ENCODE measurements around the gene GRIFIN.

GRIFIN gene

DNA sequence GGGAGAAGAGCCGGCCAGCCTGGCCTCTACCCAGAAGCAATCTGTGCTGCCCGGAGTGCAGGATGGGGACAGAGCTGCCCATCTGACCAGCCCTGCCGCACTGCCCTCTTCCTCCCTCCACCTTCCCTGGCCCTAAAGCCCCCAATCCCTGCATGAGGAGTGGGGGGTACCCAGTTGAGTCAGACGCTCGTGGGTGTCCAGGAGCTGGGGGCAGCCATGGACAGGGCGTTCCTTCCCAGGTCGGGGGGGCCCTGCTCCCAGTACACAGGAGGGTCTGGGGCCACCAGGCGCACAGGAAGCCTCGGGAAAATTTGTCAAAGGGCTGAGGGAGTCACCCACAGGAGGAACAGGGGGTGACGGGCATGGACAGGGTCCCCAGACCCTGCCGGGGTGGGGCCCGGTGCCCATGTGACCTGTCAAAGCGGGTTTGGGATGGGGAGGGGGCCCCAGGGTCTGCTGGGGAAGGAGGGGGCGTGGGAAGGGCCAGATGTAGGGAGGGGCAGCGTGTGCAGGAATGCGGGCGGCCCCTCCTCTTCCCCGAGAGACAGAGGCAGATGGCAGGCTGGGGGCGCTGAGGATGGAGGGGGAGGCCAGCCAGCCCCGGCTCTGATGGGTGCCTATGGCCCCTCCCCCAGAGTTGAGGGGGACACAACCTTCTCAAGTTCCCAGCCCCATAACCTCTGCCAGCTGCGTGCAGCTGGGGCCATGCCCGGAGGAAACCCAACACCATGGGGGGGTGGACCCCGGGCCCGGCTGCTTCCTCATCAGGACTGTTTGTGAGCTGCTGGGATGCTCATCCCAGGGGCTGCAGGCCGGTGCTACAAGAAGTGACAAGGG lies 21.5 kb upstream of the GRIFIN start:
- Histone ChIP-seq H2AFZ (ENCODE audit: insufficient read depth, low read length, poor library complexity) (no peak overlapping the region), H3K9me3 (ENCODE audit: insufficient read depth, low read depth, low read length) (no peaks in the 10 kb centered on the region), H4K12ac (ENCODE audit: low read depth, low read length) (no peak overlapping the region), H3K4me3 (ENCODE audit: low read depth, low read length) (no peak overlapping the region), H3K4ac (ENCODE audit: low read depth, low read length) (no peak overlapping the region), H3K27ac (ENCODE audit: low read depth, low read length) (no peak overlapping the region), H3K36me3 (ENCODE audit: control insufficient read depth in 1 of 2, insufficient read depth in 2 of 2, low read length in 2 of 2) (no peaks in the 10 kb centered on the region), H2BK120ac (ENCODE audit: insufficient read depth, low read length, poor library complexity) (no peak overlapping the region), H4K8ac (ENCODE audit: low read depth, low read length) (no peak overlapping the region), H3K9ac (ENCODE audit: low read length) (no peak overlapping the region), H3K79me1 (ENCODE audit: low read length) (no peaks in the 10 kb centered on the region), H3K18ac (ENCODE audit: low read length) (no peak overlapping the region), H3K23ac (ENCODE audit: low read length) (no peak overlapping the region), H3K79me2 (ENCODE audit: control insufficient read depth, insufficient read depth, low read length, poor library complexity) (no peaks in the 10 kb centered on the region), H3K14ac (ENCODE audit: low read length) (no peak overlapping the region), H4K91ac (ENCODE audit: low read depth, low read length) (no peak overlapping the region), H3K27me3 (ENCODE audit: insufficient read depth, low read length) (no peaks in the 10 kb centered on the region), H2BK5ac (ENCODE audit: low read depth, low read length, poor library complexity) (no peak overlapping the region), H3K4me2 (ENCODE audit: low read length) (no peak overlapping the region), H3K4me1 (ENCODE audit: control insufficient read depth in 1 of 2, insufficient read depth in 2 of 2, low read length in 2 of 2) (peaks cover 0 to 4% of the 10 kb centered on the region in 2 experiments), H2AK5ac (ENCODE audit: low read length) (no peak overlapping the region), H2BK12ac (ENCODE audit: low read length) (no peak overlapping the region)
- WGBS (ENCODE audit: extremely low coverage, insufficient coverage, insufficient read length): no CpG with 5 or more reads among the region's 25 CpGs
- no peak for DNase-seq

DNA sequence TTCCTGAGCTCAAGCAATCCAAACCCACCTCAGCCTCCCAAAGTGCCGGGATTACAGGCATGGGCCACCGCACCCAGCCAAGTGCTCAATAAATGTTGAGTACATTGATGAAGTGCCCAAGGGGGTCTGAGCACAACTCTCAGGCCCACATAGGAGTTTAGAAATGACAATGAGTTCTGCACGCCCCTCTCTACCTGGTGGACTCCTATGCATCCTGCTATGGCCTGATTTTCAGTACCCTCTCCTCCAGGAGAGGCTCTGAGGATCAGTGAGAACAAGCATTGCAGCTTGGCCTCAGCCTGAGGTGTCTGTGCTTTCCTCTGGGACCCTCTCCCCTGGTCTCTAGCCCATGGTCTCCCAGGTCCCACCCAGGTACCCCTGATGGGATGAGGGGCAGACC lies 20.9 kb upstream of the GRIFIN start:
- no peaks in the 10 kb centered on the region for H3K79me1 ChIP-seq (ENCODE audit: low read length)
- no peak overlapping the region for H2BK120ac ChIP-seq (ENCODE audit: insufficient read depth, low read length, poor library complexity)
- no CpG with 5 or more reads among the region's 3 CpGs for WGBS (ENCODE audit: extremely low coverage, insufficient coverage, insufficient read length)
- H3K23ac ChIP-seq (ENCODE audit: low read length): no peak overlapping the region
- no peaks in the 10 kb centered on the region for H3K9me3 ChIP-seq (ENCODE audit: insufficient read depth, low read depth, low read length)
- no peaks in the 10 kb centered on the region for H3K36me3 ChIP-seq (ENCODE audit: control insufficient read depth in 1 of 2, insufficient read depth in 2 of 2, low read length in 2 of 2)
- H3K4me2 ChIP-seq (ENCODE audit: low read length): no peak overlapping the region
- H3K14ac ChIP-seq (ENCODE audit: low read length): no peak overlapping the region
- H3K79me2 ChIP-seq (ENCODE audit: control insufficient read depth, insufficient read depth, low read length, poor library complexity): no peaks in the 10 kb centered on the region
- no peak overlapping the region for H4K91ac ChIP-seq (ENCODE audit: low read depth, low read length)
- H2AK5ac ChIP-seq (ENCODE audit: low read length): no peak overlapping the region
- no peak overlapping the region for H2AFZ ChIP-seq (ENCODE audit: insufficient read depth, low read length, poor library complexity)
- H3K4me1 ChIP-seq (ENCODE audit: control insufficient read depth in 1 of 2, insufficient read depth in 2 of 2, low read length in 2 of 2): peaks cover 0 to 4% of the 10 kb centered on the region in 2 experiments
- no peak overlapping the region for H3K4ac ChIP-seq (ENCODE audit: low read depth, low read length)
- no peaks in the 10 kb centered on the region for H3K27me3 ChIP-seq (ENCODE audit: insufficient read depth, low read length)
- no peak overlapping the region for H4K12ac ChIP-seq (ENCODE audit: low read depth, low read length)
- no peak for DNase-seq
- no peak overlapping the region for H2BK12ac ChIP-seq (ENCODE audit: low read length)
- H2BK5ac ChIP-seq (ENCODE audit: low read depth, low read length, poor library complexity): no peak overlapping the region
- no peak overlapping the region for H3K27ac ChIP-seq (ENCODE audit: low read depth, low read length)
- H3K9ac ChIP-seq (ENCODE audit: low read length): no peak overlapping the region
- H4K8ac ChIP-seq (ENCODE audit: low read depth, low read length): no peak overlapping the region
- no peak overlapping the region for H3K4me3 ChIP-seq (ENCODE audit: low read depth, low read length)
- H3K18ac ChIP-seq (ENCODE audit: low read length): no peak overlapping the region

DNA sequence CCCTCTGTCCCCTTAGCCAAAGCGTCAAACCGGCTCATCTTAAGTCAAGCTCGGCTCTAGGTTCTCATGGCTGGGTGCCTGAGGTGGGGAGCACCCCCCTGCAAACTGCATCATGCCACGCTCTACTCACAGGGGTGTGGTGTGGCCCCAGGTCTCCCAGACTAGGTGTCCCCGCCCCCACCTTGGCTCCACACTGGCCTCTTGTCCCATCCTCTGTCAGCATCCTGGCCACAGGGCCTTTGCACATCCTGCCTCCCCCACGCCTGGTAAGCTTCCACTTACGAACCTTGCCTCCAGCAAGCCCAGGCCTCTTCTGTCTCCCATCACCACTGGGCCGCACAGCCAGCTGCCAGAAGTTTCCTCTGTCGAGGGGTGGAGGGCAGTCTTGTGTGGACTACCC lies 20.2 kb upstream of the GRIFIN start:
- no peak for DNase-seq
- Histone ChIP-seq H2AFZ (ENCODE audit: insufficient read depth, low read length, poor library complexity) (no peak overlapping the region), H4K12ac (ENCODE audit: low read depth, low read length) (no peak overlapping the region), H4K8ac (ENCODE audit: low read depth, low read length) (no peak overlapping the region), H3K9me3 (ENCODE audit: insufficient read depth, low read depth, low read length) (no peaks in the 10 kb centered on the region), H3K23ac (ENCODE audit: low read length) (no peak overlapping the region), H3K14ac (ENCODE audit: low read length) (no peak overlapping the region), H4K91ac (ENCODE audit: low read depth, low read length) (no peak overlapping the region), H2BK120ac (ENCODE audit: insufficient read depth, low read length, poor library complexity) (no peak overlapping the region), H3K9ac (ENCODE audit: low read length) (no peak overlapping the region), H3K79me1 (ENCODE audit: low read length) (no peaks in the 10 kb centered on the region), H3K4ac (ENCODE audit: low read depth, low read length) (no peak overlapping the region), H3K18ac (ENCODE audit: low read length) (no peak overlapping the region), H3K79me2 (ENCODE audit: control insufficient read depth, insufficient read depth, low read length, poor library complexity) (no peaks in the 10 kb centered on the region), H3K4me2 (ENCODE audit: low read length) (no peak overlapping the region), H3K4me1 (ENCODE audit: control insufficient read depth in 1 of 2, insufficient read depth in 2 of 2, low read length in 2 of 2) (peaks cover 0 to 4% of the 10 kb centered on the region in 2 experiments), H2AK5ac (ENCODE audit: low read length) (no peak overlapping the region), H3K27ac (ENCODE audit: low read depth, low read length) (no peak overlapping the region), H3K36me3 (ENCODE audit: control insufficient read depth in 1 of 2, insufficient read depth in 2 of 2, low read length in 2 of 2) (no peaks in the 10 kb centered on the region), H3K27me3 (ENCODE audit: insufficient read depth, low read length) (no peaks in the 10 kb centered on the region), H2BK12ac (ENCODE audit: low read length) (no peak overlapping the region), H2BK5ac (ENCODE audit: low read depth, low read length, poor library complexity) (no peak overlapping the region), H3K4me3 (ENCODE audit: low read depth, low read length) (no peak overlapping the region)
- no CpG with 5 or more reads among the region's 9 CpGs for WGBS (ENCODE audit: extremely low coverage, insufficient coverage, insufficient read length)

DNA sequence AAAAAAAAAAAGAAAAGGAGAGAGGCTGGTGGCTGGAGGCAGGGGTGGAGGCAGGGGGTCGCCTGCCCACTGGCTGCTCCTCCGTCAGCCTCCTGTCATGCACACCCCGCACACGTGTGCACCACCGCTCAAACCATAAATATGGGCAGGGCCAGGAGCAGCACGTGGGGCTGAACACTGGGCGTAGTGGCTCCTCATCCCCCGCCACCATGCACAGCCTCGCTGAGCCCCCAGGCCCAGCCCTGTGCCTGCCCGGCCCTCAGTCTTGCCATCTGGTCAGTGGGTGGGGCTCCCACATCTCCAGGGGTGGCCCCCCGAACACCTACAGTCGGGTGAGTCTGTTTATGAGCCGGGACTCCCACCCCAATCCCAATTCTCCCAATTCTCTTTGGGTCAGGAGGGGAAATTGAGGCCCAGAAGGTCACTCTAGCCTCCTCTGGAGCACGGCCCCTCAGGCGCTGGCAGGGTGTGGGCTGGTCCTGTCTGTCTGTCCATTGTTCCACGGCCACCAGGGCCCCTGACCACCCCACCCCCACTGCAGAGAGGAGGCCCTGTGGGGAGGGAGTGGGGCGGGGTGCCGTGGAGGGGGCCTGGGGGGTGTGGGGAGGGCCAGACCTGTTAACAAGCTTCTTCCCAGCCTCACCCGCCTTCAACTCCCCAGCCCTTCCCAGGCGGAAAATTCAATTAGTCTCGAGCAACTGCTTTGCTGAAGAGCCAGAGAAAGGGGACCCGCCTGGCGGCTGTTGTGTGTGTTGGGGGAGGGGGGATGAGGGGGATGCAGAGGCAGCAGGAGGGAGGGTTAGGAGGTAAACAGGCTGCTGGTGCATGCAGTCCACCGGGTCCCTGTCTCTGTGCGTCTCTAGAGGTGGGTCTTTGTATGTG lies 19.5 kb upstream of the GRIFIN start:
- Histone ChIP-seq H2BK12ac (ENCODE audit: low read length) (peak overlapping the region; percentile 27), H3K27me3 (ENCODE audit: insufficient read depth, low read length) (no peaks in the 10 kb centered on the region), H3K14ac (ENCODE audit: low read length) (no peak overlapping the region), H4K12ac (ENCODE audit: low read depth, low read length) (no peak overlapping the region), H4K91ac (ENCODE audit: low read depth, low read length) (no peak overlapping the region), H4K8ac (ENCODE audit: low read depth, low read length) (no peak overlapping the region), H3K79me2 (ENCODE audit: control insufficient read depth, insufficient read depth, low read length, poor library complexity) (no peaks in the 10 kb centered on the region), H3K23ac (ENCODE audit: low read length) (no peak overlapping the region), H3K27ac (ENCODE audit: low read depth, low read length) (no peak overlapping the region), H3K4me2 (ENCODE audit: low read length) (no peak overlapping the region), H3K9me3 (ENCODE audit: insufficient read depth, low read depth, low read length) (peaks cover 2% of the 10 kb centered on the region), H3K79me1 (ENCODE audit: low read length) (no peaks in the 10 kb centered on the region), H3K4ac (ENCODE audit: low read depth, low read length) (no peak overlapping the region), H3K36me3 (ENCODE audit: control insufficient read depth in 1 of 2, insufficient read depth in 2 of 2, low read length in 2 of 2) (no peaks in the 10 kb centered on the region), H2AFZ (ENCODE audit: insufficient read depth, low read length, poor library complexity) (no peak overlapping the region), H3K18ac (ENCODE audit: low read length) (no peak overlapping the region), H3K4me3 (ENCODE audit: low read depth, low read length) (no peak overlapping the region), H2AK5ac (ENCODE audit: low read length) (no peak overlapping the region), H2BK5ac (ENCODE audit: low read depth, low read length, poor library complexity) (no peak overlapping the region), H2BK120ac (ENCODE audit: insufficient read depth, low read length, poor library complexity) (no peak overlapping the region), H3K9ac (ENCODE audit: low read length) (no peak overlapping the region), H3K4me1 (ENCODE audit: control insufficient read depth in 1 of 2, insufficient read depth in 2 of 2, low read length in 2 of 2) (peaks cover 0 to 4% of the 10 kb centered on the region in 2 experiments)
- WGBS (ENCODE audit: extremely low coverage, insufficient coverage, insufficient read length): no CpG with 5 or more reads among the region's 25 CpGs
- DNase-seq: no peak

All from trophoblast cell (in vitro differentiated cells and primary cell).